GM20000 (cell line): ENCODE data around the gene VAV2.

Experiments
- DNase-seq: peaks from one replicate; pipeline ENCODE4 v3.0.0; 2012; ENCODE audit warnings: low spot score
- CTCF ChIP-seq: IDR thresholded peaks from 2 replicates; pipeline ENCODE4 v1.5.1; 2012; ENCODE audit warnings: mild to moderate bottlenecking, control low read depth; ENCODE audit errors: extremely low read depth, missing control alignments

Gene VAV2

GRCh38 chr9:133781828-133782135 lies 210.3 kb downstream of the VAV2 start:
- TF ChIP-seq CTCF, result no peak
- DNase-seq, result no peak

- DNase-seq, result no peak
- no peak for TF ChIP-seq CTCF
Observed at GRCh38 chr9:133780962-133781827, 210.9 kb downstream of the VAV2 start.

- TF ChIP-seq CTCF, result no peak
- no peak for DNase-seq
Observed at GRCh38 chr9:133780404-133780945, 211.6 kb downstream of the VAV2 start.

- no peak for DNase-seq
- TF ChIP-seq CTCF, result no peak
Observed at GRCh38 chr9:133779516-133780403, 212.4 kb downstream of the VAV2 start.

- TF ChIP-seq CTCF, result no peak
- DNase-seq, result no peak
Observed at GRCh38 chr9:133779081-133779480, 213.0 kb downstream of the VAV2 start.

GRCh38 chr9:133778336-133779013 lies 213.6 kb downstream of the VAV2 start:
- no peak for TF ChIP-seq CTCF
- no peak for DNase-seq
